HepG2 (cell line): ENCODE data around the gene KIAA0825. TPM values are rescaled to one million over a fixed set of nuclear protein-coding genes. Genes with fewer than 3 reads are reported as not detected.

Experiments
- ATAC-seq: fragments of 200-7000 bp; cut with Tn5 transposase; 3 replicates; pipeline ENCODE4 v1.9.1; 2020; ENCODE audit warnings: mild to moderate bottlenecking, moderate library complexity
- BruUV-seq: library from RNA; stranded (reverse); fragments of 400-500 nt; replicated peaks from 2 replicates; lab custom pipeline; 2021; lab: Mats Ljungman, UMichigan
- CTCF ChIA-PET: fragments of 300-600 bp; formaldehyde crosslinking; extraction: SDS; loops from one replicate; lab custom pipeline; 2021; ENCODE audit warnings: low total read pairs, inconsistent platforms, low intra/inter-chr PET ratio; lab: Yijun Ruan, JAX
- POLR2A ChIA-PET: fragments of 350-600 bp; sonication (Branson Sonifier 250); formaldehyde crosslinking; loops from one replicate; lab custom pipeline; 2020; ENCODE audit warnings: antibody characterized with exemption, inconsistent platforms; lab: Yijun Ruan, JAX
- DNase-seq: peaks from one replicate; pipeline ENCODE4 v3.0.0-alpha.2; 2015; ENCODE audit warnings: low spot score
- FAIRE-seq: peaks from 3 replicates; lab custom pipeline; 2011; peaks lifted over from hg19 to GRCh38; lab: Jason Lieb, UNC
- H2AFZ ChIP-seq: one replicate; pipeline ENCODE4 v1.6.1; 2011; ENCODE audit warnings: low read length, inconsistent platforms
- H3K27ac ChIP-seq: fragments of 300-600 bp; 3 replicates; pipeline ENCODE4 v1.8.0; 2011; ENCODE audit warnings: mixed run types, mild to moderate bottlenecking, mixed read lengths, low read length, inconsistent platforms; ENCODE audit not compliant: insufficient read depth; ENCODE audit errors: extremely low read length
- H3K27me3 ChIP-seq, 2 experiments: fragments of 200-600 bp in 1 of 2; 2 replicates in 1 of 2; 3 replicates in 1 of 2; pipeline versions ENCODE4 v1.6.0 to v1.8.0; 2011; ENCODE audit warnings: low read length in 2 of 2, mild to moderate bottlenecking in 2 of 2, moderate library complexity in 2 of 2, inconsistent platforms in 1 of 2; ENCODE audit not compliant: insufficient read depth in 2 of 2, control insufficient read depth in 1 of 2
- H3K36me3 ChIP-seq, 2 experiments: fragments of 200-600 bp in 1 of 2; replicated peaks in 1 of 2; 2 replicates in 1 of 2; 3 replicates in 1 of 2; pipeline versions ENCODE4 v1.5.1 to v1.8.0; 2011; ENCODE audit warnings: low read length in 2 of 2, inconsistent platforms in 1 of 2; ENCODE audit not compliant: insufficient read depth in 2 of 2, control insufficient read depth in 1 of 2
- H3K4me1 ChIP-seq: 2 replicates; pipeline ENCODE4 v1.5.1; 2012; ENCODE audit warnings: low read length, inconsistent platforms; ENCODE audit not compliant: insufficient read depth
- H3K4me2 ChIP-seq: 2 replicates; pipeline ENCODE4 v1.6.0; 2011; ENCODE audit warnings: low read depth, low read length, inconsistent platforms
- H3K4me3 ChIP-seq, 3 experiments: fragments of 200-600 bp in 1 of 3; sonication (generic), shearing (Covaris generic) in 1 of 3; replicated peaks in 1 of 3; 2 replicates each; pipeline ENCODE4 v1.5.1; 2011 to 2016; ENCODE audit warnings: low read length in 3 of 3, inconsistent platforms in 2 of 3, low read depth in 2 of 3, mild to moderate bottlenecking in 2 of 3, control low read depth in 1 of 3, mixed read lengths in 1 of 3; ENCODE audit not compliant: insufficient read depth in 1 of 3
- H3K79me2 ChIP-seq: one replicate; pipeline ENCODE4 v1.6.1; 2011; ENCODE audit warnings: low read length, inconsistent platforms; ENCODE audit not compliant: insufficient read depth
- H3K9ac ChIP-seq: 2 replicates; pipeline ENCODE4 v1.6.0; 2011; ENCODE audit warnings: mild to moderate bottlenecking, low read depth, low read length, inconsistent platforms; ENCODE audit not compliant: insufficient read depth
- H3K9me3 ChIP-seq: 2 replicates; pipeline ENCODE4 v1.5.1; 2012; ENCODE audit warnings: mild to moderate bottlenecking, low read length
- H4K20me1 ChIP-seq: 2 replicates; pipeline ENCODE4 v1.6.0; 2011; ENCODE audit warnings: inconsistent platforms, mild to moderate bottlenecking, low read length, moderate library complexity; ENCODE audit not compliant: insufficient read depth
- AHR ChIP-seq: IDR thresholded peaks from 2 replicates; pipeline ENCODE4 v1.6.1; 2018; ENCODE audit warnings: missing genetic modification reagents, missing compliant biosample characterization
- ARHGAP35 ChIP-seq: sonication (generic); formaldehyde crosslinking; IDR thresholded peaks from 2 replicates; pipeline ENCODE4 v1.9.0; 2022; ENCODE audit warnings: mild to moderate bottlenecking, inconsistent platforms, moderate library complexity, missing genetic modification reagents, borderline replicate concordance
- ATF5 ChIP-seq: sonication (generic); formaldehyde crosslinking; IDR thresholded peaks from 2 replicates; pipeline ENCODE4 v1.4.0; 2020; ENCODE audit warnings: mild to moderate bottlenecking, low read depth, missing genetic modification reagents
- BRD4 ChIP-seq: sonication (generic); formaldehyde crosslinking; IDR thresholded peaks from 2 replicates; pipeline ENCODE4 v1.4.0; 2020; ENCODE audit warnings: missing genetic modification reagents
- CBX2 ChIP-seq, 2 experiments: fragments of 200-600 bp in 1 of 2; sonication (generic); formaldehyde crosslinking in 1 of 2; IDR thresholded peaks; 2 replicates each; pipeline versions ENCODE4 v1.7.0 to v1.8.1; 2018 to 2022; ENCODE audit warnings: low read depth in 2 of 2, low read length in 1 of 2, mild to moderate bottlenecking in 1 of 2, missing genetic modification reagents in 1 of 2
- GABPB1 ChIP-seq: IDR thresholded peaks from 2 replicates; pipeline ENCODE4 v1.6.1; 2016; ENCODE audit warnings: mild to moderate bottlenecking, missing genetic modification reagents, moderate library complexity, missing compliant biosample characterization
- HNRNPH1 ChIP-seq: fragments of 200-400 bp; formaldehyde crosslinking; optimal IDR thresholded peaks from 2 replicates; pipeline ENCODE3; 2017; ENCODE audit warnings: mild to moderate bottlenecking, low read depth, low read length
- ISX ChIP-seq: sonication (generic); formaldehyde crosslinking; conservative IDR thresholded peaks from 2 replicates; pipeline ENCODE4 v1.5.0; 2020; ENCODE audit warnings: missing genetic modification reagents
- KAT7 ChIP-seq: IDR thresholded peaks from 2 replicates; pipeline ENCODE4 v1.6.1; 2018; ENCODE audit warnings: borderline replicate concordance, missing compliant biosample characterization
- MIER2 ChIP-seq: IDR thresholded peaks from 2 replicates; pipeline ENCODE4 v1.6.1; 2016; ENCODE audit warnings: missing biosample characterization, missing genetic modification reagents
- TBP ChIP-seq: sonication (generic); formaldehyde crosslinking; IDR thresholded peaks from 2 replicates; pipeline ENCODE4 v1.5.0; 2020; ENCODE audit warnings: missing genetic modification reagents
- ZFP62 ChIP-seq: sonication (generic); formaldehyde crosslinking; IDR thresholded peaks from 2 replicates; pipeline ENCODE4 v1.4.0; 2020; ENCODE audit warnings: missing genetic modification reagents
- ZNF225 ChIP-seq: sonication (generic); formaldehyde crosslinking; IDR thresholded peaks from 2 replicates; pipeline ENCODE4 v1.4.0; 2020; ENCODE audit warnings: mild to moderate bottlenecking, missing genetic modification reagents
- ZNF326 ChIP-seq: sonication (generic); formaldehyde crosslinking; IDR thresholded peaks from 2 replicates; pipeline ENCODE4 v1.4.0; 2020; ENCODE audit warnings: missing genetic modification reagents, borderline replicate concordance
- ZNF460 ChIP-seq: sonication (generic); formaldehyde crosslinking; IDR thresholded peaks from 2 replicates; pipeline ENCODE4 v1.5.1; 2020; ENCODE audit warnings: missing genetic modification reagents, mild to moderate bottlenecking, borderline replicate concordance
- ZNF468 ChIP-seq: sonication (generic); formaldehyde crosslinking; IDR thresholded peaks from 2 replicates; pipeline ENCODE4 v1.8.0; 2022; ENCODE audit warnings: mild to moderate bottlenecking, moderate library complexity, missing genetic modification reagents
- ZNF720 ChIP-seq: sonication (generic); formaldehyde crosslinking; IDR thresholded peaks from 2 replicates; pipeline ENCODE4 v1.4.0; 2020; ENCODE audit warnings: missing genetic modification reagents
- ZNF775 ChIP-seq: sonication (generic); formaldehyde crosslinking; IDR thresholded peaks from 2 replicates; pipeline ENCODE4 v1.4.0; 2020; ENCODE audit warnings: missing genetic modification reagents, mild to moderate bottlenecking, moderate library complexity, borderline replicate concordance
- WGBS: methylation state at CpG from one replicate; pipeline ENCODE4 v1.1.6; 2017; ENCODE audit warnings: low lambda C conversion rate; 5-methylcytosine and 5-hydroxymethylcytosine counted together
- in situ Hi-C: cut with HindIII; loops from 2 replicates; pipeline ENCODE4 v1.10.0; 2017; ENCODE audit warnings: low pct_unique_long_range_greater_than_20kb; ENCODE audit not compliant: extremely low pct_ligation_motif_present
- intact Hi-C: fragments of 100-400 bp; cut with micrococcal nuclease; formaldehyde crosslinking; loops from one replicate; pipeline ENCODE4 v1.10.0; 2022; ENCODE audit not compliant: unreplicated experiment
- polyA plus RNA-seq, 8 experiments: library from polyadenylated mRNA; depleted of rRNA in 3 of 8; stranded (reverse) in 7 of 8; unstranded in 1 of 8; fragments of >200 nt; fragmentation: Illumina TruSeq in 4 of 8; extraction: Trizol in 4 of 8; gene quantifications; 2 replicates each; pipeline versions ENCODE4 v1.2.1 to v1.2.3, GENCODE V29; 2011 to 2016; ENCODE audit warnings: low read depth in 4 of 8, missing spikeins in 1 of 8, mixed read lengths in 1 of 8; ENCODE audit not compliant: insufficient read depth in 1 of 8
- total RNA-seq, 5 experiments: library from RNA; depleted of rRNA; stranded (reverse); fragments of >200 nt; fragmentation: Illumina TruSeq; extraction: Trizol; gene quantifications; 2 replicates each; pipeline ENCODE4 v1.2.3, GENCODE V29; 2016; ENCODE audit warnings: low read depth in 1 of 5
- TF ChIP-seq, protein P1 (sequence below): sonication (generic); formaldehyde crosslinking; conservative IDR thresholded peaks from 2 replicates; pipeline ENCODE4 v1.8.0; 2022; ENCODE audit warnings: mild to moderate bottlenecking, moderate library complexity, missing genetic modification reagents

KIAA0825 gene
- total and polyA plus RNA-seq, 2 of the 13 experiments (the other 11 are each of a cell fraction or from before 2014, with no cell fraction given): 0.05 to 0.51 TPM

- in situ Hi-C loops (no loop called here), intact Hi-C loops (no loop called here)
- Histone ChIP-seq H3K27me3 (no peaks in the 10 kb centered on the region), H3K27ac (no peak overlapping the region), H2AFZ (no peak overlapping the region), H3K4me3 (no peak overlapping the region), H3K79me2 (no peaks in the 10 kb centered on the region), H3K4me2 (no peak overlapping the region), H3K36me3 (no peaks in the 10 kb centered on the region), H3K9ac (no peak overlapping the region), H3K9me3 (no peaks in the 10 kb centered on the region), H4K20me1 (no peaks in the 10 kb centered on the region), H3K4me1 (no peaks in the 10 kb centered on the region)
- no peak for FAIRE-seq
- ChIA-PET POLR2A (no interaction called here), CTCF (no interaction called here)
- WGBS: 1% methylated on average over 3 of the region's 3 CpGs
- no TSS peak for BruUV-seq
- no peak for TF ChIP-seq ZNF225 (CRISPR knock-in tag)
- TF ChIP-seq KAT7 (CRISPR knock-in tag): no peak
- no peak for TF ChIP-seq HNRNPH1
- TF ChIP-seq ZNF775 (CRISPR knock-in tag): no peak
- TF ChIP-seq ARHGAP35 (CRISPR knock-in tag): no peak
- TF ChIP-seq ZNF460 (CRISPR knock-in tag): no peak
- TF ChIP-seq CBX2 (IDR thresholded peaks at IDR 0.05; ENCODE audit: low read depth, low read length): no peak
- no peak for TF ChIP-seq CBX2 (CRISPR knock-in tag; IDR thresholded peaks at IDR 0.05; ENCODE audit: low read depth)
- TF ChIP-seq ZFP62 (CRISPR knock-in tag): no peak
- TF ChIP-seq ISX: no peak
- TF ChIP-seq, protein P1, sequence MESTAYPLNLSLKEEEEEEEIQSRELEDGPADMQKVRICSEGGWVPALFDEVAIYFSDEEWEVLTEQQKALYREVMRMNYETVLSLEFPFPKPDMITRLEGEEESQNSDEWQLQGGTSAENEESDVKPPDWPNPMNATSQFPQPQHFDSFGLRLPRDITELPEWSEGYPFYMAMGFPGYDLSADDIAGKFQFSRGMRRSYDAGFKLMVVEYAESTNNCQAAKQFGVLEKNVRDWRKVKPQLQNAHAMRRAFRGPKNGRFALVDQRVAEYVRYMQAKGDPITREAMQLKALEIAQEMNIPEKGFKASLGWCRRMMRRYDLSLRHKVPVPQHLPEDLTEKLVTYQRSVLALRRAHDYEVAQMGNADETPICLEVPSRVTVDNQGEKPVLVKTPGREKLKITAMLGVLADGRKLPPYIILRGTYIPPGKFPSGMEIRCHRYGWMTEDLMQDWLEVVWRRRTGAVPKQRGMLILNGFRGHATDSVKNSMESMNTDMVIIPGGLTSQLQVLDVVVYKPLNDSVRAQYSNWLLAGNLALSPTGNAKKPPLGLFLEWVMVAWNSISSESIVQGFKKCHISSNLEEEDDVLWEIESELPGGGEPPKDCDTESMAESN (CRISPR knock-in tag): no peak
- no peak for TF ChIP-seq BRD4 (CRISPR knock-in tag)
- no peak for TF ChIP-seq MIER2
- no peak for TF ChIP-seq TBP
- TF ChIP-seq GABPB1: no peak
- TF ChIP-seq ATF5 (CRISPR knock-in tag): no peak
- TF ChIP-seq ZNF468 (CRISPR knock-in tag): no peak
- no peak for TF ChIP-seq ZNF720 (CRISPR knock-in tag)
- TF ChIP-seq AHR: no peak
- no peak for TF ChIP-seq ZNF326
- DNase-seq: no peak
- no peak for ATAC-seq
Measured at GRCh38 chr5:94422812-94423211, 195.6 kb downstream of the KIAA0825 start.
